ENCODE results near the gene COX5A.

Gene COX5A

DNA sequence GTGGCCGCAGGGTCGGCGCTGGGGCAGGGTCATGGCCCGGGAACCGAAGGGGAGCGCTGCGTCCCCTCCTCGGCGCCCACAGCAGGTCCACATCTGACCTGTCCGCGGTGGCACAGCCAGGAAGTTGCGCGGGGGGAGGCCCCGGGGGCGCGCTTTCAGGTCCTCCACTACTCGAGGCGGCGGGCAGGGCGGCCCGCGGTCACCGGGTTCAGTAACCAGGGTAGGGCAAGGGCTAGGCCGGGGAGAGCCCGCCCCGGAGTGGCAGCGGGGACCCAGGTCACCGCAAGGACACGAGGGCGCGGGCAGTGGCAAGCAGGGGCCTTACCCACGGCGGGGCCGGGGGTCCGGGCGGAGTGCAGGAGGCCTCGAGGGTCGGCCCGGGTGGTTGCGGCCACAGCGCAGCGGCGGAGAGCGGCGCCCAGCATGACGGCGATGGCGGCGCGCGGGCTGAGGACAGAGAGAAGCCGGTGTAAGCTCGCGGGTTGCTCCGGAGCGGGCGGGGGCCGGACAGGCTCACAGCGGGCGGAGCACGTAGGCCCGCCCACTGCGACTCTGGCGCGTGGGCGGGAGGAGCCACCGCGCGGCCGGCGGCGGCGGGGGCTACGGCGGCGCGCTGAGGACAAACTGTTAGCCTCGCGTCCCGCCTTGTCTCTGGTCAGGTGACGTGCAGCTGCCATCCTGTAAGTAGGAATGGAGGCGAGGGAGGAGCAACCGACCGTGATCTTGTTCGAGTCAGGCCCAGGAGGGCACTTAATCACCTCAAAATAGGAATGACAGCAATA lies at the start of gene COX5A:
Gene COX5A, minus strand, starts transcription at position 484 of the 782 bp plus-strand sequence. Its CDS starts 59 bp downstream, at position 425.
- Histone ChIP-seq H3K27ac (peak within 1 kb of the TSS; percentile 84 to 97), H3K4me3 (peak within 1 kb of the TSS; percentile 99)
- no peak for TF ChIP-seq CTCF (IDR thresholded peaks at IDR 0.05)
- DNase-seq (ENCODE audit: low spot score): peak; percentile 97

DNA sequence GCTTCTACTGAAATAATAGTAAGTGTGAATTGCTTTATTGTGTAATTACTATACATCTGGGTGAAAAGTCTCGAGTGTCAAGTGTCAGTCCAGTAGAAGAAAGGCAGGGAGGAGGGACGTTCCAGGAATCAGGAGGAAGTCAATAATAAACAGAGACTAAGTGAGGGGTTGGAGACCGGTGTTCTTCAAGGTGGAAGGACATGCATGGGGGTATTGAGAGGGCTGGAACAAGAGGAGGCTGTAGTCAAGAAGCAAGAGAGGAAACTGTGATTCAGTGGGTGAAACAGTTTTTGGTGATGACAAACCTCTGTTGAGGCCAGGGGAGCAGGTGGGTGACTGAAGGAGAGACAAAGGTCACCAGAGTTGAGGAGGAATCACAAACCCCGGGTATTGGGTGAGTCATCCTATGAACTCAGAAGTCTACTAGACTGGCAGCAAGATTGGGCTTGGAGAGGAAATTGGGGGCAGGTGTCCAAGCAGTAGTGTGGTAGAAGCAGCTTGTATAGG lies 45.9 kb upstream of the COX5A start:
- no peak overlapping the region for H3K27ac ChIP-seq
- no peak for TF ChIP-seq CTCF (IDR thresholded peaks at IDR 0.05)
- no peak overlapping the region for H3K4me3 ChIP-seq
- DNase-seq (ENCODE audit: low spot score): no peak

DNA sequence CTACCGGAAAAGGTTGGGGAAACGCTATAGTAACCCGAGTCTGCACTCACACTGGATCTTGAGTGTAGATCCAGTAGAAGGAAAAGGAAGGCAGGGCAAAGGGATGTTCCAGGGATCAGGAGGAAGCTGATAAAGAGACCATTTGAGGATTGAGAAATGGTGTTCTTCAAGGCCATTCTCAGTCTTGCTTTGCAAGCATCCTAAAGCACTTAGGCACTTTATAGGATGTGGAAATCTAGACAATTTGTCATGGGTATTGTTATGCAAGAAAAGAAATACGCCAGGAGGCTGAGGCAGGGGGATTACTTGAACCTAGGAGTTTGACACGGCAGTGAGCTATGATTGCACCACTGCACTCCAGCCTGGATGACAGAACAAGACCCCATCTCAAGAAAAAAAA lies 44.3 kb upstream of the COX5A start:
- H3K27ac ChIP-seq: no peak overlapping the region
- no peak for DNase-seq (ENCODE audit: low spot score)

DNA sequence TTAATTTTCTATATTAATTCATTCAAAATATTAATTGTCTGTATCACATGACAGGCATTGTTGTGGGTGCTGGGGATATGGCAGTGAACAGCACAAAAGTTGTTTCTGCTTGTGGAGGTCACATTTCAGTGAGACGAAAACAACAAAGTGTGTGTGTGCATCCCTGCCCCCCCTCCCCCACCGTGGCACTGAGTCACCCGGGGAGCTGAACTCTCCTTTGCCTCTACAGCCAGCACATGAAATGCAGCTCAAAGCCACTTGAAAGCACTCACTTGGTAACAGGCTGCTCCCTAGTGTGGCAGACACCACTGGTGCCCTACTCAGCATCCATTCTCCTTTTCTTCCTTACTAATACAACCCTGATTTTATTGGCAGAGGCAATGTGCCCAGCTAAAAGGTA lies 40.6 kb upstream of the COX5A start:
- no peak for DNase-seq (ENCODE audit: low spot score)
- no peak overlapping the region for H3K4me3 ChIP-seq
- no peak for TF ChIP-seq CTCF (IDR thresholded peaks at IDR 0.05)

More for the DNA sequence above, 44.3 kb upstream of the COX5A start:
- TF ChIP-seq CTCF (IDR thresholded peaks at IDR 0.05): no peak
- no peak overlapping the region for H3K4me3 ChIP-seq

GRCh38 chr15:74978077-74978476 lies 40.2 kb upstream of the COX5A start:
- no peak for TF ChIP-seq CTCF (IDR thresholded peaks at IDR 0.05)
- no peak for DNase-seq (ENCODE audit: low spot score)
- no peak overlapping the region for H3K27ac ChIP-seq
- H3K4me3 ChIP-seq: no peak overlapping the region

More for the DNA sequence above, 40.6 kb upstream of the COX5A start:
- H3K27ac ChIP-seq: no peak overlapping the region

DNA sequence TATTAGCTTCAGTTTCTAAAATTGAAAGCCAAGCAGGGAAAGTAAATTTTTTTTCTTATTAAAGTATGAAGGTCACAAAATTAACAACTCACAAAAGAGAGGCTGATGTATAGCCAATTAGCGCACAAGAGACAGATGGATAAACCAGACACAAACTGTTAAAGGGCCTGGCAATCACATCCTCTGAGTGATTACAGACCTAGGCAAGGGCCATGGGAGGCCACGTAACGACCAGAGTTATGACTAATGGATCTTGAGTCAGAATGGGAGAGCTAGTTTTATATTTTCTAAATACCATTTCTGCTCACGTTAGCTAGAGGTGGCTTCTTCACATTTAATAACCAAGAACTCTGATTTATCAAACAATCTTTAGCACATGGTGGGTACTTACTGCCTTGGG lies 39.7 kb upstream of the COX5A start:
- no peak for DNase-seq (ENCODE audit: low spot score)
- H3K27ac ChIP-seq: no peak overlapping the region
- no peak for TF ChIP-seq CTCF (IDR thresholded peaks at IDR 0.05)
- no peak overlapping the region for H3K4me3 ChIP-seq

- TF ChIP-seq CTCF (IDR thresholded peaks at IDR 0.05): no peak
- no peak overlapping the region for H3K27ac ChIP-seq
- no peak for DNase-seq (ENCODE audit: low spot score)
- H3K4me3 ChIP-seq: no peak overlapping the region
These were observed 38.3 kb upstream of the COX5A start for GRCh38 chr15:74976159-74976558.

Data from coronary artery (tissue), 2 donors.